HG02571 (cell line): ENCODE measurements around the gene SPTBN1.

Experiments used
- ATAC-seq: cut with Tn5 transposase; IDR thresholded peaks from one replicate; pipeline ENCODE4 v1.9.1; 2021; ENCODE audit warnings: mild to moderate bottlenecking, moderate library complexity; ENCODE audit not compliant: unreplicated experiment

The SPTBN1 gene

GRCh38 chr2:54432251-54433015, 23.7 kb upstream of the SPTBN1 start:
- no peak for ATAC-seq

- ATAC-seq = no peak
Observed at GRCh38 chr2:54434229-54434628, 21.9 kb upstream of the SPTBN1 start.

GRCh38 chr2:54434711-54435110, 21.4 kb upstream of the SPTBN1 start:
- no peak for ATAC-seq

DNA sequence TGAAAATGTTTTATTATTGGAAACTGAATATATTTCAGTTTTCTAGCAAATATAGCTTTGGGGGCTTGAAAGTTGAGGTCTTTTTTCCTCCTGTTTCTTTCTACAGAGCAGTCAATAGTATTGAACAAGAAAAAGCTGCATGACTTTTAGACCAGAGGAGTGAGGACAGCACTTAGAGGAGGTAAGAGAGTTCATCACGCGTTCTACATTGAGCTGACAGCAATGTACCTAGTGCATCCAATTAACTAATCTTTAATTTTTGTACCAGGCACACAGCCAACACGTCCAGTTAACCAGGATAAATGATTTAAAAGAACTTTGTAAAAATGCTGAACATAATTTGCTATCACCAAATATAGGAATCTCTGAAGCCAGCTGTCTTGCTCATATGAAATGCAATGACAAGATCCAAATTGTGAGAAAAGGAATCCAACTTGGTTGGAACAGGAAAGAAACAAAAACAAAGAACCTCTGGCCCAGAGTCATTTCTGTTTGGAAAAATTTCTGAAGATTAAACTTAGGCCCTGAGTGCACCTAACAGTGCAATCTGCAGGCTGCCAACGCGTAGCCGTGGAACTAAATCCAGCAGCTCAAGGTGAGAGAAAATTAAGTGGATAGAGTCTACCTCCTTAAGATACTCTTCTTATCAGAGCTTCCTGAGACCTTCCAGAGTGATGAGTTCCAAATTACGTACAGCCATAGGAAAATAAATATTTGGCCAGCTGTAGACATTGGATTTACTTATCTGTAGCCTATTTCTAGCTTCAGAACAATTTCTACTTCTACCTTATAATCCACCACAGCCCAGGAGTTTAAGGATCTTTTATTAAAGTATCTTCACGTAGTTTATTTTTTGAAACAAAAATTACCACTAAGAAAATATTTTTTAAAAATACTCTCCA, 20.6 kb upstream of the SPTBN1 start:
- ATAC-seq = no peak

GRCh38 chr2:54437588-54437987, 18.5 kb upstream of the SPTBN1 start:
- ATAC-seq = no peak

GRCh38 chr2:54438271-54438670, 17.9 kb upstream of the SPTBN1 start:
- no peak for ATAC-seq

- ATAC-seq = no peak
Observed at GRCh38 chr2:54439582-54439981, 16.5 kb upstream of the SPTBN1 start.

GRCh38 chr2:54440050-54440449, 16.1 kb upstream of the SPTBN1 start:
- ATAC-seq = no peak

DNA sequence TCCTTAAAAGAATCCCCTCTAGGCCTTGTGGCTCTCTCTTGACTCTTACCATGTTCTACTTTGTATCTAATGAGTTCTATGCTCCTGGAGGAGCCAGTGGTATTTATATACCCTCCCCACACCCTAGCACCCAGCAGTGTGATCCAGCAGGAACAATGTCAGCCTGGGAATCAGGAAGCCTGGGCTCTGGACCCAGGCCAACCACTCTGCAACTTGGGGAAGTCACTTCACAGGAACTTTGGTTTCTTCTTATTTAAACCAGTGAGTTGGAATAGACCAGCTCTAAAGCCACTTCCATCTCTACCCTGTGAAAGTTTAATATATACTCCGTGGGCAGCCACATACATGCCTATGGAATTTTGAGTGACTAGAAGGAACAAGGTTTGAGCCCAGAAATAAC, 11.6 kb upstream of the SPTBN1 start:
- no peak for ATAC-seq

GRCh38 chr2:54446122-54446521, 10.0 kb upstream of the SPTBN1 start:
- ATAC-seq = no peak

GRCh38 chr2:54446625-54447024, 9.5 kb upstream of the SPTBN1 start:
- ATAC-seq = no peak

DNA sequence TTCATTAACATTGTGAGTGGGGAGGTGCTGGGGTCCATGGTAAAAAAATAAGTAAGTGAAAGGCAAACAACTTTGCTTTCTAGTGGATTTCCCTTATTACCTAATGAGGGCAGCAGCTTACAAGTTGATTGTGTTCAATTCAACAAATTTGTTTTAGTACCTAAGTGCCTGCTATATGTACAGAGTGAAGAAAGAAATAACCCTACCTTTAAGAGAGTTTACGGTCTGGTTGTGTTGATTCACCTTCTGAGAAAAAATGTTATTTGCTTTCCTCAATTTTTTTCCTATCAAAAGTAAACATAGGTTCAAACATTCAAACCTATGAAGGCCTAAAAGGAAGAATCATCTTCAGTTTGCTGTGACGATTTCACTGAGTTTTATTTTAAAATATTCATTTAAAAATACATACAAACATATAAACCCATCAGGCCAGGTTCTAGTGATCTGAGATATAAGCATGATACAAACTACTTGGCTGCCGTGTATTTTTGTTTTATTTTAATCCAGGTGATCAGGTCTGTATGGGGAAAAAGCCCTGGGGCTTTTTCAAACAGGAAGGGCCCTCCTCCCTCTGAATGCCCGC, 1.5 kb upstream of the SPTBN1 start:
- ATAC-seq = no peak

GRCh38 chr2:54455131-54455562, 980 bp upstream of the SPTBN1 start:
- ATAC-seq = no peak

DNA sequence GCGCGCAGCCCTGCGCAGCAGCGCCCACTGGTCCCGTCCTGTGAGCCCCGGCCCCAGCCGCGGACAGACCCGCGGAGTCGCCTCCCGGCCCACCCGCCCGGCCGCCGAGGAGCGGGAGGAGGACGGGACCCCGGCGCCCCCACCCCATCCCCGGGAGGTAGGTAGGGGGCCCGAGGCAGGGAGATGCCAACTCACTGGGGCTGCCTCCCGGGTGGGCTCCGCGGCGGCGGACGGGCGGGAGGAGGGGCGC, 160 bp downstream of the SPTBN1 start:
- ATAC-seq = no peak

GRCh38 chr2:54456612-54457322, 640 bp downstream of the SPTBN1 start:
- no peak for ATAC-seq

DNA sequence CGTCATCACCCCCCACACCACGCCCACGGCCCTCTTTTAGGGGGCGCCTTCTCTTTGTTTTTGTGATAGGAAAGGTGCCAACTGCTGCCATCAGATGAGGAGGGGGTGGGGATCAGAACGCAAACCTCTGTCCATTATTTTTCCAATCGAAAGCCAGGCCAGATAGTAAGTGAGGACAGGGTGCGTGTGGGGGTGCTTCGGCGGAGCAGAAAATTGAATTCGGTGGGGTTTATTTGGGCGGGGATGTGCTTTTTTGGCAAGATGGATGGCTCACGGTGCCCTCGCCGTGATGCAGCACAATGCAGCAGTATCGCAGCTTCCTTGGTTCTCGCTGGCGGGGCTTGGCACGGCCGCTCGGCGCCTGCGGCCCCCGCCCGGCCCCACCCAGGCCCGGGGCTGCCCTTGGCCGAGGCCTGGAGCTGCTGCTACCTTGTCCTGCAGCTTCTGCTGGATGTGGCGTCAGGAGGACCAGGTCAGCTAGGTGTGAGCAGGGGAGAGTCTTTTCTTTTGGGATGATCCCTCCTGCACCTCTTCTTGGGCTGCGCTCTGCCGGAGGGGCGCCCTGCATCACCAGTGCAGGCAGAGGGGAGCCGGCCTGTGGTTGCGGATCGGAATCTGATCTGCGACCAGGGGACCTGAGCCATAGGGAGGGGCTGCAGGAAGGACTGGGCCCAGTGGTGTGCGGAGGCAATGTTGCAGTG, 1.3 kb downstream of the SPTBN1 start:
- no peak for ATAC-seq

GRCh38 chr2:54459037-54459441, 2.9 kb downstream of the SPTBN1 start:
- no peak for ATAC-seq

- no peak for ATAC-seq
Observed at GRCh38 chr2:54461261-54461660, 5.1 kb downstream of the SPTBN1 start.

DNA sequence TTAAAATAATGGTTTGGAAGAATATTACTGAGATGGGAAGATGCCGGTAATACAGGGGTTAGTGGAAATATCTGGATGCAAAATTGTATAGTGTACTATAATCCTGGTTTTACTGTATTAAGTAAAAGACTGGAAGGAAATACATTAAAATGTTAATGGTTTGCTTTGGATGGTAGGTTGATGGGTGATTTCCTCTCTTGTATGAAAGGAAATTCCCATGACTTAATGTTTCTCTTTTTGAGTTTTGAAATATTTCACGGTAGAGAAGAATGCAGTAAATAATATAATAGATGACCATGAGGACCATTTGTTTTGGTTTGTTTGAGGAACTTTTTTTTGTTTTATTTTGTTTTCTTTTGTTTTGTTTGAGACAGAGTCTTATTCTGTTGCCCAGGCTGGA, 8.2 kb downstream of the SPTBN1 start:
- ATAC-seq = no peak

GRCh38 chr2:54465143-54465542, 9.0 kb downstream of the SPTBN1 start:
- no peak for ATAC-seq

DNA sequence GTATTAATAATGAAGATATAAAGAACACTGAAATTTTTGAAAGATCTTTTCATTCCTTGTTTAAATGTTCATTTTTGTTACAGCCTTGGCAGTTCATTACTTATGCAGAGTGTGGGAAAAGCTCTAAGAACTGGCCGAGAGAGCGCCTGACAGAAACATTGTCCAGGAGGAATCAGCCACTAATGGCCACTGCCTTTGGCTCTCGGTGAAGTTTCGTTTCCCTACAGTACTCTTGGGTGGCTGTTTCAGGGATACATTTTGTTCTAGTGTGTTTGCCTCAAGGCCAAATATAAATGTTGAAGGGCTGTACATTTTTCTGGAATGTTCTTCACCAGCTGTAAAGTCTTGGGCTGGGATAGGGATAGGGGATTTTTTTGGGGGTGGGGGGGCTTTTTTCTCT, 10.7 kb downstream of the SPTBN1 start:
- no peak for ATAC-seq
